HG02981 (cell line): ENCODE measurements around the gene TYW5.

Source experiments
- ATAC-seq: cut with Tn5 transposase; IDR thresholded peaks from one replicate; pipeline ENCODE4 v1.9.1; 2021; ENCODE audit warnings: mild to moderate bottlenecking, moderate library complexity; ENCODE audit not compliant: unreplicated experiment

Gene TYW5

GRCh38 chr2:199975273-199975895, 20.1 kb upstream of the TYW5 start:
- no peak for ATAC-seq

GRCh38 chr2:199973703-199974102, 18.4 kb upstream of the TYW5 start:
- ATAC-seq: no peak

- no peak for ATAC-seq
Measured at GRCh38 chr2:199972088-199972626, 16.9 kb upstream of the TYW5 start.

GRCh38 chr2:199968126-199968525, 12.8 kb upstream of the TYW5 start:
- ATAC-seq: no peak

GRCh38 chr2:199966976-199967375, 11.7 kb upstream of the TYW5 start:
- no peak for ATAC-seq

- ATAC-seq: no peak
Measured at GRCh38 chr2:199966405-199966804, 11.1 kb upstream of the TYW5 start.

GRCh38 chr2:199962203-199962602, 6.9 kb upstream of the TYW5 start:
- ATAC-seq: peak; percentile 80

- ATAC-seq: no peak
Measured at GRCh38 chr2:199958014-199958413, 2.7 kb upstream of the TYW5 start.

GRCh38 chr2:199956062-199956380, 730 bp upstream of the TYW5 start:
- no peak for ATAC-seq

- peak; percentile 49 for ATAC-seq
Measured at GRCh38 chr2:199955007-199955338, 318 bp downstream of the TYW5 start.

GRCh38 chr2:199951023-199951422, 4.3 kb downstream of the TYW5 start:
- no peak for ATAC-seq

GRCh38 chr2:199950396-199950795, 4.9 kb downstream of the TYW5 start:
- ATAC-seq: no peak

GRCh38 chr2:199946836-199947235, 8.5 kb downstream of the TYW5 start:
- ATAC-seq: no peak

- ATAC-seq: no peak
Measured at GRCh38 chr2:199946196-199946595, 9.1 kb downstream of the TYW5 start.

- ATAC-seq: no peak
Measured at GRCh38 chr2:199943373-199943772, 11.9 kb downstream of the TYW5 start.

- ATAC-seq: peak; percentile 58
Measured at GRCh38 chr2:199940373-199940772, 14.9 kb downstream of the TYW5 start.

- ATAC-seq: no peak
Measured at GRCh38 chr2:199936554-199936953, 18.7 kb downstream of the TYW5 start.

GRCh38 chr2:199933466-199933865, 21.8 kb downstream of the TYW5 start:
- ATAC-seq: no peak

- no peak for ATAC-seq
Measured at GRCh38 chr2:199932312-199932855, 22.9 kb downstream of the TYW5 start.

- no peak for ATAC-seq
Measured at GRCh38 chr2:199929262-199929661, 26.0 kb downstream of the TYW5 start.

GRCh38 chr2:199928626-199929025, 26.7 kb downstream of the TYW5 start:
- no peak for ATAC-seq

GRCh38 chr2:199928226-199928625, 27.1 kb downstream of the TYW5 start:
- no peak for ATAC-seq

- no peak for ATAC-seq
Measured at GRCh38 chr2:199926806-199927205, 28.5 kb downstream of the TYW5 start.
